Ishikawa (cell line): ENCODE data around the gene FADS3.

ENCODE experiments used
- CEBPB ChIP-seq: IDR thresholded peaks from 2 replicates; pipeline ENCODE4 v1.6.1; 2012
- CREB1 ChIP-seq: IDR thresholded peaks from 2 replicates; pipeline ENCODE4 v1.6.1; 2012; ENCODE audit warnings: low read depth
- EGR1 ChIP-seq: IDR thresholded peaks from 2 replicates; pipeline ENCODE4 v1.6.1; 2012
- EP300 ChIP-seq: IDR thresholded peaks from 2 replicates; pipeline ENCODE4 v1.6.1; 2012; ENCODE audit warnings: borderline replicate concordance
- FOXM1 ChIP-seq: IDR thresholded peaks from 2 replicates; pipeline ENCODE4 v1.6.1; 2012; ENCODE audit warnings: low read depth, borderline replicate concordance
- NFIC ChIP-seq: IDR thresholded peaks from 2 replicates; pipeline ENCODE4 v1.6.1; 2012
- RAD21 ChIP-seq: IDR thresholded peaks from 2 replicates; pipeline ENCODE4 v1.6.1; 2012; ENCODE audit warnings: low read depth
- TAF1 ChIP-seq: IDR thresholded peaks from 2 replicates; pipeline ENCODE4 v1.6.1; 2012; ENCODE audit warnings: low read depth, mild to moderate bottlenecking
- TCF12 ChIP-seq: IDR thresholded peaks from 2 replicates; pipeline ENCODE4 v1.6.1; 2012; ENCODE audit warnings: low read depth
- TEAD4 ChIP-seq: IDR thresholded peaks from 2 replicates; pipeline ENCODE4 v1.6.1; 2012
- USF1 ChIP-seq: IDR thresholded peaks from 2 replicates; pipeline ENCODE4 v1.6.1; 2012
- YY1 ChIP-seq: IDR thresholded peaks from 2 replicates; pipeline ENCODE4 v1.6.1; 2012; ENCODE audit warnings: low read depth
- ZBTB7A ChIP-seq: IDR thresholded peaks from 2 replicates; pipeline ENCODE4 v1.6.1; 2012; ENCODE audit warnings: low read depth
- TF ChIP-seq, protein P1 (sequence below): IDR thresholded peaks from 2 replicates; pipeline ENCODE4 v1.6.1; 2012; ENCODE audit warnings: low read depth, mild to moderate bottlenecking
- TF ChIP-seq, protein P2 (sequence below): IDR thresholded peaks from 2 replicates; pipeline ENCODE4 v1.6.1; 2012

Gene FADS3

DNA sequence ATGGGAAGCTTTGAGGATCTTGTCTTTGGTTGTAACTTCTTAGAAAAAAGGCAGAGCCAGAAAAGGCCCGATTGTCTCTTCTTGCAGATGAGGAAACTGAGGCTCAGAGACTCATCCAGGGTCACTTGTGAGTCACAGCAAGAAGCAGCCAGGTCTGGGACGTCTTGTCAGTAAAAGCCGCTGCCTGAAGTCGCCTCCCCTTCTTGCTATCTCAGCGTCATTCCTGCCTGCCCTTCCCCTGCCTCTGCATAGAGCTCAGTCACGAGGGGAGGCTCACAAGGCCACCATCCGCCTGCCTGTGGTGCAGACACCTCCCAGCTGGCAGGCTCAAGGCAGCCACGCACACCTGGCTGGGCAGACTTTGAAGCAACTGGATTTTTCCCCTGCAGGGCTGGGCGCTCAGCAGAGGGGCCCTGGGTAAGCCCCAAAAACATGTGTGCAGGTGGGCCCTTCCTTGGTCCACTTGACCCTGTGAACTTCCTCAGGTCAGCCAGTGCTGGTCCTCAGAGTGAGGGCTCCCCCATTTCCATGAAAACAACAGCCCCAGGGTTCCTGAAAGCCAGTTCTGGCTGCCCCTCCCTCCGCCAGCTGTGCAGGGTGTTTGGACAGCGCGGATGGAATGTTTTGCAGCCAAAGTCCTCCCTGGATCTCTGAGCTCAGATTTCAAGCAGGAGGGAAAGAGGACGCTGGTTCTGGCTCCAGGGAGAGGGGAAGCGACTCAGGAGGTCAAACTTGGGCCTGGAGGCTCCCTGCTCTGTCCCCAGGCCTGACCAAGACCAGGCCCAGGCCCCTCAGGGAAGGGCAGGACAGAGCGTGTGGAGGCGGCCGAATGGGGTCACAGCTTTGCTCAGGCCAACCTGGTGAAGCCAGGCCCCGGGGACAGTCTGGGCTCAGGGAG, 32.1 kb upstream of the FADS3 start:
- no peak for TF ChIP-seq NFIC
- TF ChIP-seq, protein P1, sequence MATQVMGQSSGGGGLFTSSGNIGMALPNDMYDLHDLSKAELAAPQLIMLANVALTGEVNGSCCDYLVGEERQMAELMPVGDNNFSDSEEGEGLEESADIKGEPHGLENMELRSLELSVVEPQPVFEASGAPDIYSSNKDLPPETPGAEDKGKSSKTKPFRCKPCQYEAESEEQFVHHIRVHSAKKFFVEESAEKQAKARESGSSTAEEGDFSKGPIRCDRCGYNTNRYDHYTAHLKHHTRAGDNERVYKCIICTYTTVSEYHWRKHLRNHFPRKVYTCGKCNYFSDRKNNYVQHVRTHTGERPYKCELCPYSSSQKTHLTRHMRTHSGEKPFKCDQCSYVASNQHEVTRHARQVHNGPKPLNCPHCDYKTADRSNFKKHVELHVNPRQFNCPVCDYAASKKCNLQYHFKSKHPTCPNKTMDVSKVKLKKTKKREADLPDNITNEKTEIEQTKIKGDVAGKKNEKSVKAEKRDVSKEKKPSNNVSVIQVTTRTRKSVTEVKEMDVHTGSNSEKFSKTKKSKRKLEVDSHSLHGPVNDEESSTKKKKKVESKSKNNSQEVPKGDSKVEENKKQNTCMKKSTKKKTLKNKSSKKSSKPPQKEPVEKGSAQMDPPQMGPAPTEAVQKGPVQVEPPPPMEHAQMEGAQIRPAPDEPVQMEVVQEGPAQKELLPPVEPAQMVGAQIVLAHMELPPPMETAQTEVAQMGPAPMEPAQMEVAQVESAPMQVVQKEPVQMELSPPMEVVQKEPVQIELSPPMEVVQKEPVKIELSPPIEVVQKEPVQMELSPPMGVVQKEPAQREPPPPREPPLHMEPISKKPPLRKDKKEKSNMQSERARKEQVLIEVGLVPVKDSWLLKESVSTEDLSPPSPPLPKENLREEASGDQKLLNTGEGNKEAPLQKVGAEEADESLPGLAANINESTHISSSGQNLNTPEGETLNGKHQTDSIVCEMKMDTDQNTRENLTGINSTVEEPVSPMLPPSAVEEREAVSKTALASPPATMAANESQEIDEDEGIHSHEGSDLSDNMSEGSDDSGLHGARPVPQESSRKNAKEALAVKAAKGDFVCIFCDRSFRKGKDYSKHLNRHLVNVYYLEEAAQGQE = peak; percentile 44; the same call in 1 of the 2 replicates
- TF ChIP-seq RAD21 = no peak

GRCh38 chr11:61922539-61922938, 31.2 kb upstream of the FADS3 start:
- no peak for TF ChIP-seq USF1

- TF ChIP-seq EGR1 (no peak), EP300 (no peak), TAF1 (no peak)
Measured at GRCh38 chr11:61921446-61921845, 30.1 kb upstream of the FADS3 start.

GRCh38 chr11:61919705-61920631, 28.6 kb upstream of the FADS3 start:
- TF ChIP-seq EP300 (no peak), EGR1 (no peak), YY1 (no peak)

DNA sequence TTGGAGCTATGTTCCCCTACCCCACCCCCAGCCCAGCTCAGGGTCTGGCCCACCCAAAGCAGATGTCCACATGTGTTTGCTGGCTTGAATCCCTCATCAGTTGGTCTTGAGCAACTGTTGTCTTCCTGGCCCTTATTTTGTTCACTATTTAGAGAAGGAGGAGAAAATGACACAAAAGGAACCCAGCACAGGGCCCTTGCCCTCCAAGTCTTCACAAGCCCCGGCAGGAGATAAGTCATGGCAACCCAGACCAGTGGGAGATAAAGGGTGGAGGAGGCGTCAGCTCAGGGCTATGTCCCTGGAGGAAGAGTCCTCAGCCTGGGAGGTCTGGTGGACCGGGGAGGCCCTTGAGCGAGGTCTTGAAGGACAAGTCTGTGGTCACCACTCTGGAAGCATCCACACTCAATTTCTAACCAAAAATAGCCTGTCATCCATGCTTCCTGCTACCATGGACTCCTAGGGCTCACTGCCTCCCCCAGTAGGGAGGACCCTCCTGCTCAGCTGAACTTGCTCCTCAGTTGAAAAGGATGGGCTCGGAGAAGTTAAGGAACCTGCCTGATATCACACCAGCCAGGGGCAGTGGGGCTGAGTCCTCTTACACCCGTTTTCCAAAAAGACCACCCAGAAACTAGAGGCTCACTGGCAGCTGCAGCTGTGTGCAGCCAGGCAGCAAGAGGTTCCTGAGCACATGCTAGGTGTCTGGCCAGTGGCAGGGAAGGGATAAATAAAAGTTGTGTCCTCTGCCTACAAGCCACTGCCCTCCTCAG, 27.8 kb upstream of the FADS3 start:
- TF ChIP-seq YY1 (no peak), CEBPB (no peak), TAF1 (no peak), EP300 (no peak), USF1 (no peak), TEAD4 (no peak), CREB1 (no peak)
- TF ChIP-seq, protein P1 = no peak

DNA sequence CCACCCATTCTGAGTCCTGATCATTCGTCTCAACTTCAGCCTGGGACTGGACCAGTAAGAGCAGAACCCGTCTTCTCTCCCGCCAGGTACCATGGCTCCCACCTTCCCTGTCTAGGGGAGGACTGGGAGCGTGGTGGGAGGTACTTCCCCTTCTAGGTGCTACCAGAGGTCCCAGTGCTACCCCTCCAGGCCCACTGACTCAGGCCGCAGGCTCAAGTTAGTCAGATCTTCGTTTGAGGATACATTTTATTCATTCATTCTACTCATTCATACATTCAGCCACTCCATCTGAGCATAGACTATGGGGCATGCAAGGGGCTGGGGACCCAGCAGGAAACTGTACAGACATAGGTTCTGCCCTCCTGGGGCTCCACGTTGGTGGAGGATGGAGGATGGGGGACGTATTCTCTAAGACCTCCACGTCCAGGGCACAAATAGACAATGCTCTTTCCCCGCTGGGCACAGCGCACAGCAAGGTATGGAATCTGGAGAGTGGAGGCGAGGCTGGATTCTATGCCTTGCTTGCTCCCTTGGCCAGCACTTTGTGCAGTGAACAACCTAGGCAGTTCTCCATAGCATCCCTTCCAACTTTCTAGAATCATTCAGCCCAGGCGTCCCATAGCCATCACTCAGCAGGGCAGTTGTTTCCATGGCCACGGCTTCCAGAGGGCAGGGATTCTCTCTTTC, 27.0 kb upstream of the FADS3 start:
- TF ChIP-seq FOXM1 (no peak), TEAD4 (no peak), USF1 (no peak), TCF12 (no peak), EP300 (no peak), ZBTB7A (no peak), YY1 (no peak), CREB1 (no peak), TAF1 (no peak), EGR1 (no peak), CEBPB (no peak), NFIC (no peak), RAD21 (no peak)
- TF ChIP-seq, protein P2, sequence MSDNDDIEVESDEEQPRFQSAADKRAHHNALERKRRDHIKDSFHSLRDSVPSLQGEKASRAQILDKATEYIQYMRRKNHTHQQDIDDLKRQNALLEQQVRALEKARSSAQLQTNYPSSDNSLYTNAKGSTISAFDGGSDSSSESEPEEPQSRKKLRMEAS = no peak
- TF ChIP-seq, protein P1 = no peak
